Ecto neural progenitor cell (in vitro differentiated cells): ENCODE data around the gene CRYBA4.
"Not testable (repeated sequence)": the region's sequence is repeated elsewhere in the genome, so short reads cannot be mapped to it uniquely, and the experiment has no call there.

ENCODE experiments used
- DNase-seq: peaks from one replicate; pipeline ENCODE4 v3.0.0-alpha.2; 2018; ENCODE audit warnings: low spot score

Gene CRYBA4

DNA sequence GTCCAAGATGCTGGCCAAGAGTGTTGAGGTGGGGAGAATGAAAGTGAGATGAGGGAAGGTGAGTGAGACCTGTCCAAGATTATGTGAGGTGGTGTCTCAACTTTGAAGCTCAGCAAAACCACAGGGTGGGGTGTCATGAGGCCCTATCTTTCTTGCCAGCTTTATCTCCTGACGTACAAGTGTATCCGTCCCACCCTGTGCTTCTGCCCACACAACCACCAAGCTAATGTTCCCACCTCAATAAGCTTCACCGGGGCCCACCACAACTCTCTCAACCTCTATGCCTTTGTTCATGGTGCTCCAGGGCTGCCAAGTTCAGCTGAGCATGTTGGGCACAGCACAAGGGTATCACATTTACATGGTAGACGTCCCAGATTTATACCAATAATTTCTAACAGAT, 24.7 kb upstream of the CRYBA4 start:
- no peak for DNase-seq

- no peak for DNase-seq
Measured at GRCh38 chr22:26597480-26597879, 24.3 kb upstream of the CRYBA4 start.

DNA sequence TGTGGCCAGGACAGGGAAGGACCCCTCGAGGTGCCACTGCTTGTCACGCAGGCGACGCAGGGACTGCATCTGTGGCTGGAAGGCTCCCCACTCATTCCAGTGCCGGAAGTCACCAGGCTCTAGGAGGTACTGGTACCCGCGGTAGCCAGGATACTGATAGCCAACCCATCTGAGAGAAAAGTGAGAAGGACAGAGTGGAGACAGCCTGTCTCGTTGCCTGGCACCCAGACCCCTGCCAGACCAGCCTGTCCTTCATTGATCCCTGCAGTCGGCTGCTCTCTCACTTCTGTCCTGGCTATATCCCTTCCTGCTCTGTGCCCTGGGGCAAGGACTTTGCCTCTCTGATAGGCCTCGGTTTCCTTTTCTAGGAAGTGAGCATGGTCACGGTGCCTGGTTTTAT, 22.3 kb upstream of the CRYBA4 start:
- no peak for DNase-seq

DNA sequence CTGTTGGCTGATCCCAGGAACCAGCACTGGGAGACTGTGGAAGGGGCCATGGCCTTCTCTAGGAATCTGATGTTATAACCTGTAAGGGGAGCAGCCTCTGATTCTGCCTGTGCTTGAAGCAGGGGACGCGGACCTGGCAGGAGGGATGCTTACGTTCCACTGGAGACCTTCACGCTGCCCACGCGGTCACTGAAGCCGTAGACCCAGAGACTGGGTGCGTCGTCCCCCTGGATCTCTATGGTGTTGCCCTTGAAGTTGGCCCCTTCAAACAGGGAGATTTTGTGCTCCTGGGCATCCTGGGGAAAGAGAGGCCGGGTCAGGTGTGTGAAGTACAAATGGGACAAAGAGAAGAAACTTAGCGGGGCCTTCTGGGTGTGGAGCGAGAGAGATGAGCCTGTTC, 20.0 kb upstream of the CRYBA4 start:
- no peak for DNase-seq

DNA sequence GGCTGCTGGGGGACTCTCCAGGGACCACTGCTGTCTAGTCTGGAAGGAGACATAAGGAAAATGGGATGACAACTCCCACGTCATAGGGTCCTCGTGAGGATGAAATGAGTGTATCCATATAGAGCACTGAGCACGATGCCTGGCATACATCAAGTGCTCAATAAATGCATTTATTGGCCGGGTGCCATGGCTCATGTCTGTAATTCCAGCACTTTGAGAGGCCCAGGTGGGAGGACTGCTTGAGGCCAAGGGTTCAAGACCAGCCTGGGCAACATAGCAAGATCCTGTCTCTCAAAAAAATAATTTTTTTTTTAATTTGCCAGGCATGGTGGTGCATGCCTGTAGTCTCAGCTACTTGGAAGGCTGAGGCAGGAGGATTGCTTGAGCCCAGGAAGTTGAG, 19.6 kb upstream of the CRYBA4 start:
- no peak for DNase-seq

DNA sequence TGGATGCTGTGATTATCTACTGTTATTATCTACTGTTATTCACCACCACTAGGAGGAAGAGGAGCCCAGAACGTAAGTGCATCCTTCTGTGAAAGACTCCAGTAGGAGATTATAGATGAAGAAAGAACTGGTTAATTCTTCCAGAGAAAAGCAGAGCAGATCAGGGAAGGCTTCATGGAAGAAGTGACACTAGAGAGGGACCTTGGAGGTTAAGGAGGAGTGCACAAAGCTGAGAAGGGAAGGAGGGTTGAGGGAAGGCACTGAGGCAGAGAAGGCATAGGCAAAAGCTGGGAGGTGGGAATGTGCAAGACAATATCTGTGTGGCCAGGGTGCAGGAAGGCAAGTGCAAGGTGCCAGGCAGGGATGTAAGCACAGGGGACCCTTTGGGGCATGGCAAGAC, 17.4 kb upstream of the CRYBA4 start:
- DNase-seq, result no peak

GRCh38 chr22:26606611-26607010, 15.2 kb upstream of the CRYBA4 start:
- no peak for DNase-seq

DNA sequence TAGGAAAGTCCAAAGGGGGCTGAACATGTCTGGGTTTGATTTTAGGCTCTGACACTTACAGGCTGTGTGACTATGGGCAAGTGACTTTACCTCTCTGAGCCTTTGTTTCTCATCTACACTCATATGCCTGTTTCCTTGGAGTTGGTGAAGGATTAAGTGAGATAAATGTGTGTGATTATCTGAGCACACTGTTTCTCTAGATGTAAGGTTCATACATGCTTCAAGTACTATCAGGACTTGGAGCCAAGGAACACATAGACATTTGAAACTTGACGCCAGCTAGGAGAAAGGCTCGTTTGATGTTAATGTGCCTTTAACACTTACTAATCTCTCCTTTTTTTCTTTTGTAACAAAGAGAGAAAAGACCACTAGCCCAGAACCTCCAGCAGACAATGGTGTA, 13.6 kb upstream of the CRYBA4 start:
- DNase-seq, result no peak

DNA sequence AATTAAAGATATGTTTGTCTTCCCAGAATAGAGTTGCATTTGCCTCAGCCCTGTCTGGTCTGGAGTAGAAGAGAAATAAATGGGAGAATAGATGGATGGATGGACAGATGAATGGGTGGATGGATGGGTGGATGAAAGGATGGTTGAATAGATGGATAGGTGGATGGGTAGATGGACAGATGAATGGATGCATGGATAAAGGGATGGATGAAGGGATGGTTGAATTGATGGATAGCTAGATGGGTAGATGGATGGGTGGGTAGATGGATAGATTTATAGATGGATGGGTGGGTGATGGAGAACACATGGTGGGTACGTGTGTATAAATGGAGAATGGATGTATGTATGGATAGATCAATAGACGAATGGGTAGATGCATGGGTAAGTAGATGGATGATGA, 12.5 kb upstream of the CRYBA4 start:
- no peak for DNase-seq

DNA sequence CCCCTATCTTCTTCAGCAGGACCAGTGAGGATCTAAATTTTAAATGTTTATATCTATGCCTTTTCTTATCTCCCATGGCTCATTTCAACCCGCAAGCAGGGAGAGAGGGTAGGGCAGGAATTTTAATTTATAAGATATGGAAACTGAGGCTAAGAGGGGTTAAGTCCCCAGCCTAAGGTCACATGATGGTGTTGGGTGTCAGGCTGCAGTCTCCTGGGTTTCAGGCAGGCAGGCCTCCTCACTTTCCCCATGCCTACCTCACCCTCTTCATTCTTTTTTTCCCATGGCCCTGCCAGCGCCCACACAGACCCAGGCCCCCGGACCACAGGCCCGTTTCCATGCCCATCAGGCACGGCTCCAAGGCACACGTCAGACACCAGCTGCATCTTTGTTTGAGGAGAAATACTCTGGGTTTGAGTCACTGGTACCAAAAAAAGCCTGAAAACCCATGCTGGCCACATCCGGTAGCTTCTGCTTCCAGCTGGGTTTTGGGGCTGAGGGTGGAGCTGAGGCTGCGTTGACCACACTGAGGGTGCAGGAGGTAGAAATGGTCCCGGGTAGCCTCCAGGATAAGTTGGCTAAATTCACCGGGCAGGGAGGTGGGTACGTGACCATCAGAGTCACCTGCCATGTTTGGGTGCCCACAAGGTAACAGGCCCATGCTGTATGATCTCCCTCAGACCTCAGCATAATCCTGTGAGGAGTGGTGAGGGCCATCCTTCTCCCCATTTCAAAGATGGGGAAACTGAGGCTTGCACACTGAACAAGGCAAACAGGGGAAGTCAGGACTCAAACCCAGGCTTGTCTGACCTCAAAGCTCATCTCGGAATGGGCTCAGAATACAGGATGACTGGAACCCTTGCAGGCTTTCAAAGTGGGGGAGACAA, 11.4 kb upstream of the CRYBA4 start:
- DNase-seq, result no peak

- no peak for DNase-seq
Measured at GRCh38 chr22:26610996-26611395, 10.8 kb upstream of the CRYBA4 start.

DNA sequence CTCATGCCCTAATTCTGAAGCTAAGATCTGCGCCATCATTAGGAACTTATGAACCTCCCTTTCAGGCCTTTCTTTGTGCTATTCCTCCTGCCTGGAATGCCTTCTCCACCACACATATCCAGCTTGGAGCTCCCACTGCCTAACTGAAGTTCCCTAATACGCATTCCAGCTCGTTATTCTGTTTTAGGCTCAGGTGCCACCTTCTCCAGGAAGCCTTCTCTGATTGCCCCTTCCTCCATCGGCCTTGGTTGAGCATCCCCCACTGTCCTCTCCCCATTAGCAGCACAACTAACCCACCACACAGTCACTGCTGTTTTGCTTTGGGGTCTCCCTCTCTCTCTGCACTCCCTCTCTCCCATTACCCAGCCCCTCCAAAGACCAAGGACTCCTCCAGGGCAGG, 9.1 kb upstream of the CRYBA4 start:
- no peak for DNase-seq

GRCh38 chr22:26613753-26614152, 8.0 kb upstream of the CRYBA4 start:
- not testable (repeated sequence) for DNase-seq

DNA sequence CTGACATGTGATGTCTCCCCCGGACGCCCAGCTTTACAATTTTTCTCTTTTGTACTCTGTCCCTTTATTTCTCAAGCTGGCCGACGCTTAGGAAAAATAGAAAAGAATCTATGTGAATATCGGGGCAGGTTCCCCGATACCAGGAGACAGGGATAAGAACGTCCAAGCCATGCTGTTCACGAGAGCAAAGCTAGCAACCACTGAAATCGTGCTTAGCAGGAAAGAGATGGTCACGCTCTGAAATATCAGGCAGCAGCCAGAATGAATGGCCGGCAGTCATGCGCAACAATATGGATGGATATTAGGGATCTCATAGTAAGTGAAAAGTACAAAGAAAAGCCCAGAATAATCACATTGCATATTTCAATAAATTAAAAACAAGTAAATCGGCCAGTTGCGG, 7.4 kb upstream of the CRYBA4 start:
- no peak for DNase-seq

GRCh38 chr22:26615149-26615548, 6.6 kb upstream of the CRYBA4 start:
- DNase-seq, result no peak

GRCh38 chr22:26615830-26616435, 5.8 kb upstream of the CRYBA4 start:
- no peak for DNase-seq

DNA sequence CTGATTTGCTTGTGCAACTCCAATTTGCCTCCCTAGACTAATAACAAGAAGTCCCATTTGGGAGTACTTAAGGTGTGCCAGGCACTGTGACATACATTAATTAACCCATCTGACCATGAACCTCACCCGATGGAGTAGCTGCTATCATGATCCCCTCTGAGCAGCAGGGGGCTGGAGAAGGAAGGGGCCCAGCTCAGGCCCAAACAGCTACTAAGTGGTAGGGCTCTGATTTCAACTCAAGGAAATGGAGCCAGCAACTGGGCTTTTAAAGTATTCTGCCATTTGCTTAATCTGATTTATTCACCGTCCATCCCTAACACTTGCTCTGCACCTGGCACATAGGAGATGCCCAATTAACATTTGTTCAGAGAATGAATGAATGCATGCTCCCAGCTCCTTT, 5.1 kb upstream of the CRYBA4 start:
- DNase-seq, result no peak

GRCh38 chr22:26617271-26618199, 4.2 kb upstream of the CRYBA4 start, which contains the start of gene CRYBB1:
TSS of gene CRYBB1 (minus strand) at chr22:26618027. CDS start at chr22:26616319, 1,708 bp downstream.
- DNase-seq, result no peak

DNA sequence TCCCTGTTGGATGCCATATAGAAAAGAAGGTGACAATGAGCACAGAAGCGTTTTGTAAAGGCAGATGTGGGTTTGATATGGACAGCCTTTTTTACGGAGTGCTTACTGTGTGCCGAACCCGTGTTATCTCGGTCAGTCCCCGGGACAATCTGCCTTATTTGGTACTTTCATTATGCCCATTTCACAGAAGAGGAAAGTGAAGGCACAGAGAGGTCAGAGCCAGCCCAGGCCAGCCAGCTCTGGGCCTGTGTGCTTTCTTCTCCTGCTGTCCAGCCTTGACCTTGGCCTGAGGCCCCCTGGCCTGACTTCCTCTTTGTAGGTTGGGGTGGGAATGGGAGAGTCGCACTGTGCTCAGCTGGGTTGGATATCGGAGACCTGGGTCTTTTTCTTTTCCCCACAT, 3.3 kb upstream of the CRYBA4 start:
- DNase-seq, result no peak

DNA sequence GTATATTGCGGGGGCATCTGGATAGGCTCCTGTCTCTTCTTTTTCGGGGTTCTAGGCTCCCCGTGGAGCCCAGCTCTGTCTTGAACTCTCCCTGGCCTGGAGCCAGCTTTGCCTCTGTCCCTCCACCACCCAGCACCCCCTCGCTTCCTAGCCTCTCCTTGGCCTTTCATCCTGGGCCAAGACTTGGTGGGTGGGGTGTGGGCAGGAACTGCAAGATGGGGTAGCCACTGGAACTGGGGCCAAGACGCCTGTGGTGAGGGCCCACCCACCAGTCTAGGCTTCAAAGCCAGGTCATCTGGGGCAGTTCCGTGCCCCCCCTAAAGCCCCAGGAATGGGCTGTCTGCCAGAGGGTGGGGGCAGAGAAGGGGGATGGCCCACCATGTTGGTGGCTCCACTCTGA, 2.3 kb upstream of the CRYBA4 start:
- no peak for DNase-seq

GRCh38 chr22:26620197-26620596, 1.6 kb upstream of the CRYBA4 start:
- DNase-seq, result no peak

GRCh38 chr22:26623984-26624383, 2.2 kb downstream of the CRYBA4 start:
- no peak for DNase-seq

GRCh38 chr22:26624803-26625202, 3.0 kb downstream of the CRYBA4 start:
- DNase-seq, result no peak
